ENCODE results near the gene MOB2. TPM values are rescaled to one million over a fixed set of nuclear protein-coding genes. Genes with fewer than 3 reads are reported as not detected.

The MOB2 gene
- total RNA-seq, 3 donors from 2014 or later = 54.9 to 108 (median 61.5) TPM

DNA sequence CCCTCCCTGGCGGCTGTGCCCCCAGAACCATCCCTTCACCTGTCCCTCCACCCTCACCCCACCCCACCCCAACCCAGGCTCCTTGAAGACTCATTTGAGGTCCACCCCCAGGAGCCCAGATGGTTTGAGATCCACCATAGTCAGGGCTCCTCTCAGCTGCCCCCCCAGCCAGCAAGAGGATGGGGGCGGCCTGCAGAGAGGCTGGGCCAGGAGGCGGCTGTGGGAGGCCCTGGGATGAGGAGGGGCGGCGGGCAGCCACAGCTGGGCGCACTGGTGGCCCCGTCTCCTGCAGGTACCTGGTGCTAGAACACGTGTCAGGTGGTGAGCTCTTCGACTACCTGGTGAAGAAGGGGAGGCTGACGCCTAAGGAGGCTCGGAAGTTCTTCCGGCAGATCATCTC is 46.1 kb downstream of the MOB2 start:
- no peak overlapping the region for H3K4me3 ChIP-seq
- intact Hi-C loops (cut with DNase I, micrococcal nuclease) = no loop called here
- no peak for DNase-seq
- ATAC-seq = no peak
- no peaks in the 10 kb centered on the region for H3K9me3 ChIP-seq
- H3K36me3 ChIP-seq (ENCODE audit: low read depth) = no peaks in the 10 kb centered on the region
- no peaks in the 10 kb centered on the region for H3K4me1 ChIP-seq (ENCODE audit: low read depth)
- TF ChIP-seq, protein P1, sequence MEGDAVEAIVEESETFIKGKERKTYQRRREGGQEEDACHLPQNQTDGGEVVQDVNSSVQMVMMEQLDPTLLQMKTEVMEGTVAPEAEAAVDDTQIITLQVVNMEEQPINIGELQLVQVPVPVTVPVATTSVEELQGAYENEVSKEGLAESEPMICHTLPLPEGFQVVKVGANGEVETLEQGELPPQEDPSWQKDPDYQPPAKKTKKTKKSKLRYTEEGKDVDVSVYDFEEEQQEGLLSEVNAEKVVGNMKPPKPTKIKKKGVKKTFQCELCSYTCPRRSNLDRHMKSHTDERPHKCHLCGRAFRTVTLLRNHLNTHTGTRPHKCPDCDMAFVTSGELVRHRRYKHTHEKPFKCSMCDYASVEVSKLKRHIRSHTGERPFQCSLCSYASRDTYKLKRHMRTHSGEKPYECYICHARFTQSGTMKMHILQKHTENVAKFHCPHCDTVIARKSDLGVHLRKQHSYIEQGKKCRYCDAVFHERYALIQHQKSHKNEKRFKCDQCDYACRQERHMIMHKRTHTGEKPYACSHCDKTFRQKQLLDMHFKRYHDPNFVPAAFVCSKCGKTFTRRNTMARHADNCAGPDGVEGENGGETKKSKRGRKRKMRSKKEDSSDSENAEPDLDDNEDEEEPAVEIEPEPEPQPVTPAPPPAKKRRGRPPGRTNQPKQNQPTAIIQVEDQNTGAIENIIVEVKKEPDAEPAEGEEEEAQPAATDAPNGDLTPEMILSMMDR (IDR thresholded peaks at IDR 0.05) = no peak

DNA sequence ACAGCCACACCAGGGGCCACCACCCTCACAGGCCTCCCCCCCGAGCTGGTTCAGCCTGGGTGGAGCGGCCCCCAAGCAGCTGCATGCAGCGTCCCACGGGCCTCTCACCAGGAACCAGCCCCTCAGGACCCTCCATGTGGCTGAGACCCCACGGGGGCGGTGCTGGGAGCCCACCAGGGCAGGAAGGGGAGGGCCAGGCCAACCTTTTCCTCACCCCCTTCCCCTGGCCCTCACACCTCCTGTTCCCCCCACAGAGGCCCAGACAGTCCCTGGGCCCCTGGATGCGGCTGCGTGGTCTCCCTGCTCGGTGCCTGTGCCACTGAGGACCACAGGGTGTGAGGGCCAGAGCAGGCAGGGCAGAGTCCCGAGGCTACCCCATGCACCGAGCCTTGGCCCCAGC is 46.5 kb downstream of the MOB2 start:
- Histone ChIP-seq H3K4me1 (ENCODE audit: low read depth) (no peaks in the 10 kb centered on the region), H3K9me3 (no peaks in the 10 kb centered on the region), H3K4me3 (no peak overlapping the region), H3K36me3 (ENCODE audit: low read depth) (no peaks in the 10 kb centered on the region)
- ATAC-seq (no peak), DNase-seq (no peak)
- TF ChIP-seq, protein P1 (IDR thresholded peaks at IDR 0.05) = no peak
- intact Hi-C loops (cut with DNase I, micrococcal nuclease) = no loop called here

DNA sequence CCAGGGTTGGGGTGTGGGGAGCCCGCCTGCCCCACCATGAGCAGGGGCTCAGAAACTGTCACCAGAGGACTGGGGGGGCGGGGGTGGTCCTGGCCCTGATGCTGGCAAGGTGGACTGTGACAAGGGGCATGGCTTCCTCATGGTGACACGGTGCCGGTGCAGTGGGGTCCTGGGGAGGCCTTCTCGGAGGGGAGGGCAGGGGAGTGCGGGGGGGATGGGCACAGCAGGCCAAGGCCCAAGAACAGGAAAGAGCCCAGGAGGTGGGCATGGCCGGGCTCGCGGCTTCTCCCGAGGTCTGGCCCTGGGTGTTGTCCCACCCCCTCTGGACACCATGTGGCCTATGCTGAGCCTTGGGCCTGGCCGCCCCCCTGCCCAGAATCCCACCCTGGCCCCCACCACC is 47.2 kb downstream of the MOB2 start:
- intact Hi-C loops (cut with DNase I, micrococcal nuclease) = no loop called here
- Histone ChIP-seq H3K4me3 (no peak overlapping the region), H3K4me1 (ENCODE audit: low read depth) (no peaks in the 10 kb centered on the region), H3K36me3 (ENCODE audit: low read depth) (no peaks in the 10 kb centered on the region), H3K9me3 (no peaks in the 10 kb centered on the region)
- TF ChIP-seq, protein P1 (IDR thresholded peaks at IDR 0.05) = no peak
- DNase-seq = no peak
- no peak for ATAC-seq

DNA sequence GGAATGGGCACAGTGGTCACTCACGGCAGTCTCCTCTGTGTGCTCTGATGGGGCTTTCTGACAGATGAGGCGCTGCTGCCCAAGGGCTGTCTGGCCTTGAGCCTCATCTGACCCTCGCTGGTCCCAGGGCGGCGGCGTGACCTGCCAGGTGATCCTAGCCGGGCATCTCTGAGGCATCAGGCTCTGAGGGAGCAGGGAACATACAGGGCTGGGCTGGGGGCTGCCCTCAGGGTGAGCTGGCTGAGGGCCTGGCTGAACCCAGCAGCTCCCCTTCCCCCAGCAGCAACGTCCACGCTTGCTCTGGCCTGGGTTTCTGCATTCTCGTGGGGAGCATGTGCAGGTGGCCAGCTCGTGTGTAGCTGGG is 47.6 kb downstream of the MOB2 start:
- TF ChIP-seq, protein P1 (IDR thresholded peaks at IDR 0.05) = no peak
- Histone ChIP-seq H3K4me1 (ENCODE audit: low read depth) (no peaks in the 10 kb centered on the region), H3K4me3 (no peak overlapping the region), H3K36me3 (ENCODE audit: low read depth) (no peaks in the 10 kb centered on the region), H3K9me3 (no peaks in the 10 kb centered on the region)
- intact Hi-C loops (cut with DNase I, micrococcal nuclease) = no loop called here
- ATAC-seq (no peak), DNase-seq (no peak)

DNA sequence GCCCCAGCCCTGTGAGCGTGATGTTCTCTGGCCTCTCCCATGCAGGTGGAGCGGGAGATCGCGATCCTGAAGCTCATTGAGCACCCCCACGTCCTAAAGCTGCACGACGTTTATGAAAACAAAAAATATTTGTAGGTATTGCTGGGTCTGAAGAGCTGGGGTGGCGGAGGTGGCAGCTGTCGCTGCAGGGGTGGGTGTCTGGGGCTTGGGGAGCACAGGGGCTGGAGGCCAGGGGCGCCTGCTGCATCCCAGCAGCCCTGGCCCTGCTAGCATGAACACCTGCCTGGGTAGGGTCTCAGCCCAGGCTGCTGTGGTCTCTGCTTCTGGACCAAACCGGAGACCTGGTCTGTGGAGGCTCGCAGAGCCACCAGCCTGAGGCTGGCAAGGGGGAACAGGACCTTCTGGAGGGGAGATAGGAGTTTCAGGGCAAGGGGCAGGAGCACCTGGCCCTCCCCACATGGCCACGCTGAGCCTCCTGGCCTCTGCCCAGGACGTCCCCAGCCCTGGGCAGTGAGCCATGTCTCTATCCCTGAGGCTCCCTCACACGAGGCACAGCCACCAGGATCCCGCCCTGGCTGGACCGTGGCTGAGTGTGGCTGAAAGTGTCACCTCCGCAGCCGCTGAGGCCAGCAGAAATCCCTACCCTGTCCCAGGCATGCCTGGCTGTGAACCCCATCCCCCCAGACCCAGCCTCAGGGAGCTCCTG is 48.2 kb downstream of the MOB2 start:
- no peaks in the 10 kb centered on the region for H3K4me1 ChIP-seq (ENCODE audit: low read depth)
- H3K9me3 ChIP-seq = no peaks in the 10 kb centered on the region
- DNase-seq = no peak
- no peak overlapping the region for H3K4me3 ChIP-seq
- intact Hi-C loops (cut with DNase I, micrococcal nuclease) = no loop called here
- TF ChIP-seq, protein P1 (IDR thresholded peaks at IDR 0.05) = no peak
- no peak for ATAC-seq
- H3K36me3 ChIP-seq (ENCODE audit: low read depth) = no peaks in the 10 kb centered on the region

GRCh38 chr11:1437500-1437899 is 49.1 kb downstream of the MOB2 start:
- ATAC-seq = peak; percentile 83
- no peak for DNase-seq

More at GRCh38 chr11:1437500-1437899, 49.1 kb downstream of the MOB2 start:
- TF ChIP-seq, protein P1 (IDR thresholded peaks at IDR 0.05) = no peak
- Histone ChIP-seq H3K4me1 (ENCODE audit: low read depth) (no peaks in the 10 kb centered on the region), H3K9me3 (no peaks in the 10 kb centered on the region), H3K36me3 (ENCODE audit: low read depth) (no peaks in the 10 kb centered on the region), H3K4me3 (no peak overlapping the region)
- intact Hi-C loops (cut with DNase I, micrococcal nuclease) = no loop called here
